C4-2B (cell line): Measurements from ENCODE around the gene PACSIN1.
A peak's percentile ranks its signal among the peaks of the same experiment; 100 is the strongest.

ENCODE experiments used
- H3K27ac ChIP-seq: fragments of 450-650 bp; 2 replicates; pipeline ENCODE4 v1.5.1; 2017
- CTCF ChIP-seq: fragments of 450-650 bp; conservative IDR thresholded peaks from 2 replicates; pipeline ENCODE4 v1.5.1; 2017; ENCODE audit warnings: mild to moderate bottlenecking
- ZFX ChIP-seq: fragments of 450-650 bp; IDR thresholded peaks from 2 replicates; pipeline ENCODE4 v1.6.1; 2017

Gene PACSIN1

GRCh38 chr6:34526241-34526972 lies 60.5 kb downstream of the PACSIN1 start:
- peak overlapping the region; percentile 18; the same call in 1 of the 2 replicates for H3K27ac ChIP-seq

GRCh38 chr6:34526992-34527728 lies 61.3 kb downstream of the PACSIN1 start:
- peak overlapping the region; percentile 59 for H3K27ac ChIP-seq
- TF ChIP-seq ZFX (no peak), CTCF (no peak; the same call in 1 of the 2 replicates)

More at GRCh38 chr6:34526241-34526972, 60.5 kb downstream of the PACSIN1 start:
- no peak for TF ChIP-seq ZFX
- no peak for TF ChIP-seq CTCF

GRCh38 chr6:34527751-34528670 lies 62.1 kb downstream of the PACSIN1 start:
- TF ChIP-seq ZFX (no peak), CTCF (no peak)
- peak overlapping the region; percentile 59 for H3K27ac ChIP-seq

GRCh38 chr6:34528996-34529664 lies 63.3 kb downstream of the PACSIN1 start:
- TF ChIP-seq ZFX: no peak
- TF ChIP-seq CTCF: no peak
- H3K27ac ChIP-seq: no peak overlapping the region; the same call in 1 of the 2 replicates

GRCh38 chr6:34529665-34530327 lies 63.9 kb downstream of the PACSIN1 start:
- TF ChIP-seq ZFX: no peak
- TF ChIP-seq CTCF: no peak
- H3K27ac ChIP-seq: no peak overlapping the region

GRCh38 chr6:34530753-34531365 lies 65.0 kb downstream of the PACSIN1 start:
- TF ChIP-seq ZFX (no peak), CTCF (no peak)
- no peak overlapping the region for H3K27ac ChIP-seq
